LNCAP (cell line): ENCODE measurements around the gene BEAN1.

Experiments
- TF ChIP-seq, protein P1 (sequence below): fragments of 450-650 bp; IDR thresholded peaks from 2 replicates; pipeline ENCODE4 v1.5.1; 2017; ENCODE audit warnings: mild to moderate bottlenecking

Gene BEAN1

GRCh38 chr16:66481081-66481942, 54.2 kb downstream of the BEAN1 start:
- TF ChIP-seq, protein P1, sequence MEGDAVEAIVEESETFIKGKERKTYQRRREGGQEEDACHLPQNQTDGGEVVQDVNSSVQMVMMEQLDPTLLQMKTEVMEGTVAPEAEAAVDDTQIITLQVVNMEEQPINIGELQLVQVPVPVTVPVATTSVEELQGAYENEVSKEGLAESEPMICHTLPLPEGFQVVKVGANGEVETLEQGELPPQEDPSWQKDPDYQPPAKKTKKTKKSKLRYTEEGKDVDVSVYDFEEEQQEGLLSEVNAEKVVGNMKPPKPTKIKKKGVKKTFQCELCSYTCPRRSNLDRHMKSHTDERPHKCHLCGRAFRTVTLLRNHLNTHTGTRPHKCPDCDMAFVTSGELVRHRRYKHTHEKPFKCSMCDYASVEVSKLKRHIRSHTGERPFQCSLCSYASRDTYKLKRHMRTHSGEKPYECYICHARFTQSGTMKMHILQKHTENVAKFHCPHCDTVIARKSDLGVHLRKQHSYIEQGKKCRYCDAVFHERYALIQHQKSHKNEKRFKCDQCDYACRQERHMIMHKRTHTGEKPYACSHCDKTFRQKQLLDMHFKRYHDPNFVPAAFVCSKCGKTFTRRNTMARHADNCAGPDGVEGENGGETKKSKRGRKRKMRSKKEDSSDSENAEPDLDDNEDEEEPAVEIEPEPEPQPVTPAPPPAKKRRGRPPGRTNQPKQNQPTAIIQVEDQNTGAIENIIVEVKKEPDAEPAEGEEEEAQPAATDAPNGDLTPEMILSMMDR = no peak

DNA sequence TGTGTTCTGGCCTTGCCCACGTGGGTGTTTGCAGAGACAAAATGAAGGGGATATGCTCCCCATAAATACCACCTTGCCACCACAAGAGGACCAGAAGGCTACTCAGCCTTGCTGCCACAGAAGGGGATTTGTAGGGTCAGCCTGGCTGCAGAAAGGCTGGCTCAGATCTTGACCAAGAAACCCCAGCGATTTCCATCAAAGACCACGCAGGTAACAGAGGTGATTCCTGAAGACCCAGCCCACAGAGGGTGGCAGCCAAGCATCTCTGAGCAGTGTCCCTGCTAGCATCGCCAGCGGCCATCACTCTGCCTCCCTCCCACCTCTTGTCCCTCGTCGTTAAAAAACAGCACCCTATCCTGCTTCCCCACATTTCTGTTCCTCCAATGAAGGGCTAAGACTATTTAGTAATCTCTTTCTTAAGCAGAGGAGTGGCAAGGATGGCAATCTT, 54.9 kb downstream of the BEAN1 start:
- TF ChIP-seq, protein P1 = no peak

GRCh38 chr16:66483689-66484452, 56.8 kb downstream of the BEAN1 start:
- TF ChIP-seq, protein P1 = peak; percentile 98

DNA sequence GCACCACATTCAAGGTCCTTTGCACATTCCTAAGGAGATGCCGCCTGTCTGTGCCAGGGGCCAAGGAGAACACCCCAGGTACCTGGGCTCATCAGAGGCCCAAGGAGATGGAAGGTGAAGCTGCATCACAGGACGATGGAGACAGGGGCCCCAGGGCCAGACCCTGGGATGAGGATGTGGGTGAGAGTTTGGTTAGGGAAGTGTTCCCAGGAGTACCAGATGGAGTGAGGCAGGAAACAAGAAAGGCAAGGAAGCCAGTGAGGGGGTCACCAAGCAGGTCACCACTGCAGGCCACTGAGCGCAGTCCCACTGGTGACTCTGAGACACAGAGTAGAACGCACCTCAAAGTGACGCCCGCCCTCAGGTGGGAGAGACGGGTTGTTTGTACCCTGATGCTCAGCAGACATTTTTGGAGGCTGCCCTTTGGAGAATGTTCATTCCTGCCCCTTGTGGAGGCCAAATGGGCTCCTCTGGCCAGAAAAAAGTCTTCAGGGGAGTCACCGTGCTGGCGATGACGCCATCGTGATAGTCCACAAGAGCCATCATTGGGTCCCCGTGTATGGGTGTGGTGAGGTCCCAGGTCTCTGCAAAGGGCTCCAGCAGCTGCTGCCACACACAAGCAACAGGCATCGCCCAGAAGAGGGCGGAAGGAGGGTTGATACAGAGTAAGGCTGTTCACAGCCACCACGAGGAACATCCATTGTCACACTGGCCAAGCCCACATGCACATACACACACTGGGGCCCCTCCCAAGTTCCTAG, 57.5 kb downstream of the BEAN1 start:
- TF ChIP-seq, protein P1 = no peak

DNA sequence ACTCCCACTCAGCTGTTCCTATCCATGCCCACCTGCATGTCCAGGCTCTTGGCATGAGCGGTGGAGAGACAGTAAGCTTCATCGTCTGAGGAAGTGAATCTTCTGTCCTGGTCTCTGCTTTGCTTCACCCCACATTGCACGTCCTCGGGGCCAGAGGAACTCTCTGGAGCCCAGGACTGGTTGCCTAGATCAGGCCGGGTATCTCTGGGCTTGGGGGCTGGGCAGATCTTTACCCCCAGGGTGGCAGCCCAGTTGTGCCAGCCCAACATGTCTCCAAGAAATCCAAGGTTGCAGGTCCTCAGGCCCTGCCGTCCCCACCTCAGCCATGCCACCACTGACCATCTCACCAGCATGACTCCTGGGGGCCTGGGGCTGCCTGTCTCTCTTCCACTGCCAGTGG, 58.3 kb downstream of the BEAN1 start:
- TF ChIP-seq, protein P1 = no peak

DNA sequence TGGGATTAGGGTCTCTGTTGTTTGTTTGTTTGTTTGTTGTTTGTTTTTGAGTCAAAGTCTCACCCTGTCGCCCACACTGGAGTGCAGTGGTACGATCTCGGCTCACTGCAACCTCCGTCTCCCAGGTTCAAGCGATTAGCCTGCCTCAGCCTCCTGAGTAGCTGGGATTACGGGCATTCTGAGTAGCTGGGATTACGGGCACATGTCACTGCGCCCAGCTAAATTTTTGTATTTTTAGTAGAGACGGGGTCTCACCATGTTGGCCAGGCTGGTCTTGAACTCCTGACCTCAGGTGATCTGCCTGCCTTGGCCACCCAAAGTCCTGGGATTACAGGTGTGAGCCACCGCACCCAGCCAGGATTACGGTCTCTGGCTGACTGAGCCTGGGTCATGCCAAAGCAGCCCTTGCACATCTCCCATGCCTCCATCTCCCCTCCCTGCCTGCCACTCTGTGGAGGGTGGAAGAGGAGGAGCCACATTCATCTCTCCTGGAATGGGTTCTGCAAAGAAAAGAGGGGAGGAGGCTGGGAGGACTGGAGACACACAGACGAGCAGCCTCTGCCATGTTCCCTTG, 59.2 kb downstream of the BEAN1 start:
- TF ChIP-seq, protein P1 = no peak
